DMS 273 treated with DMSO at 0.1 percent for 48 hours (cell line): Measurements from ENCODE around the gene ASGR1.

Experiments
- DNase-seq: peaks from one replicate; lab custom pipeline; 2025; lab: John Stamatoyannopoulos, UW

Gene ASGR1, protein sequence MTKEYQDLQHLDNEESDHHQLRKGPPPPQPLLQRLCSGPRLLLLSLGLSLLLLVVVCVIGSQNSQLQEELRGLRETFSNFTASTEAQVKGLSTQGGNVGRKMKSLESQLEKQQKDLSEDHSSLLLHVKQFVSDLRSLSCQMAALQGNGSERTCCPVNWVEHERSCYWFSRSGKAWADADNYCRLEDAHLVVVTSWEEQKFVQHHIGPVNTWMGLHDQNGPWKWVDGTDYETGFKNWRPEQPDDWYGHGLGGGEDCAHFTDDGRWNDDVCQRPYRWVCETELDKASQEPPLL

DNA sequence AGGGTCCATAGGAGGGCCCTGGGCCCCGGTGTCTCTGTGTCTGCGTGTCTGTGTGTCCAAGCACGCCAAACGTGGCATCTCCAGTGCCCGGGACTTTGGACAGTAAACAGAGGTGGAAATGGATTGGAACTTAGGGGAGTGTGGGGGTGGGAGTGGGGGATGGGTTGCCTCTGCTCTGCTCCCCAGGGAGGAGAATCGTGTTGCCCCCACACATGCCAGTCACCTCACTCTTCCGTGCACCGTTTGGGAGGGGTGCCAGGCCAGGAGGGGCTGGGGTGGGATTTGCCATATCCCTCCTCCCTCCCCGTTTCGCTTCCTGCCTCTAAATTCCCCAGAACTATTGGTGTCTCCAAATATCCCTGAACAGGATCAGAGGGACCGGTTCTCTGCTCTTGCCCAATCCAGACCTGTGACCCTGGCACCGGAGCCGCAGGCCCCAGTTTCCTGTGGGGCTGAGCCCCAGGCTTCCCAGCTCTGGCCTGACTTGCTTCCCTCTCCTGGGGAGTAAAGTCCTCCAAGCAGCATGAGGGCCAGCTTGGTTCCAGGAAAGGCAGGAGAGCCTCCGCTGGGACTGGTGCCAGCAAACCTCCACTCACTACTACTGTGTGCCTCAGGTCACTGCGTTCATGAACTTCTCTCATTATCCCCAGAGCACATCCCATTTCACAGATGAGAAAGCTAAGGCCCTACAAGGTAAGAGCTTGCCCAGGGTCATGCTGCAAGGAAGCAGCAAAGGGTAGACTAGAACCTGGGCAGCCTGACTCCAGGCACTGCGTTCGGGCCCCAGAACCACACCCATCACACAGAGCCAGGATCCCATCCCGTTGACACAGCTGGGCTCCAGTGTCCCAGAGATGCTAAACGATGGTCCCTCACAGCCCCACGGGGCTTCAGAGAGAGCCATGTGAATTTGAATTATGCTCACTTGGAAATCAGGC, at the start of gene ASGR1:
Gene ASGR1 (minus strand): TSS at position 54 of the 938 bp plus-strand sequence. CDS start 807 bp downstream, outside the sequence.
- no peak for DNase-seq

DNA sequence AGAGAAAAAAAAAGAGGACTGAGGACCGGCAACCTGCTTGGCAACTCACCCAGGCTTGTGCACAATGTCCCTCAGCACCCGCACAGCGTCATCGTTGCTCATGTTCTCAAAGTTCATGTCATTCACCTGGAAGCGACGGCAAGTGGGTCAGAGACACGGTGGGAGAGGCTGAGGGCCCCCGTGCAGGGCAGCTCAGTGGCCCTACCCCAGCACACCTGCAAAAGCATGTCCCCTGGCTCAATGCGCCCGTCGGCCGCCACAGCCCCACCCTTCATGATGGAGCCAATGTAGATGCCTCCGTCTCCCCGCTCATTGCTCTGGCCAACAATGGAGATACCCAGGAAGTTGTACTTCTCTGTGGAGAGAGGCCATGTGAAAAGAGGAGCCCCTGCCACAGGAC, 49.8 kb upstream of the ASGR1 start:
- DNase-seq, result no peak

DNA sequence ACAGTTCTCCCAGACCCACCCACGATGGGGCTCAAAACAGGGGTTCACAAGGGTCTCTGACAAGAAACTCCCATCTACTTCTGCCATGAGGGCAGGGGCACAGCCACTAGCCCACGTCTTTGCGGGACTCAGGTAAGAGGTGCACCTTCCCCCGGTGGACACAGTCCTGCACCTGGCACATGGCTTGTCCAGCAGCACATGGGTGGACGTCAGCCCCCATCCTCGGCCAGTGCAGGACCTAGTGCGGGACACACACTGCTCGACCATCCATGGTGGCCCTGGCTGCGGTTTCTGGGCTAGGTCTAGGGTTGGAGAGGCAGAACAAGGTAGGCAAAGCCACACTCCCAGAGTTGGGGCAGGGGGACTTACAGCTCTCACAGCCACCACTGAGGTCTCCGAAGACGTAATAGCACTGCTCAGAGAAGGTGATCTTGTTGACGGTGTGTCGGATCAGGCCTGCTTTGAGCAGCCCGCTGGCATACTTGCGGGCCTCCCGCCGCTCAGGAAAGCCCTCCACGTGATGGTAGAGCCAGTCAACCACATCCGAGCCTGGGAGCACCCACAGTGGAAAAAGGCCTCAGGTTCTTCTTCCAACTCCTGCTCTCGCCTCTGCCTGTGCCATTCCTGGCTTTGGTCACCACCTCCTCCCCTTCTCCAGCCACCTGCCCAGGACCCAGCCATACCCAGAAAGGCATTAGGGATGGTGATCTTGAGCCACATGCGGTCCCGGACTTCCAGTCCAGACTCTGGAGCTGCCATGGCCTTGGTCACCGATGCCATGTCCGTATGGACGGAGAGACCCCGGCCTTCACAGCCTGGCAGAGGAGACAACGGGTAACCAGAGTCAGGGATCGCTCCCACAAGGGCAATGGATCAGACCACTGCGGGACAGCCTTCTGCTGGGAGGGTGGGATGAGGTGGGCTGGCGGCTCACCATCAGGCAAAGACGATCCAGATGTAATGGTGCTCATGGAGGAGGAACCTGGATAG, 47.8 kb upstream of the ASGR1 start:
- no peak for DNase-seq

DNA sequence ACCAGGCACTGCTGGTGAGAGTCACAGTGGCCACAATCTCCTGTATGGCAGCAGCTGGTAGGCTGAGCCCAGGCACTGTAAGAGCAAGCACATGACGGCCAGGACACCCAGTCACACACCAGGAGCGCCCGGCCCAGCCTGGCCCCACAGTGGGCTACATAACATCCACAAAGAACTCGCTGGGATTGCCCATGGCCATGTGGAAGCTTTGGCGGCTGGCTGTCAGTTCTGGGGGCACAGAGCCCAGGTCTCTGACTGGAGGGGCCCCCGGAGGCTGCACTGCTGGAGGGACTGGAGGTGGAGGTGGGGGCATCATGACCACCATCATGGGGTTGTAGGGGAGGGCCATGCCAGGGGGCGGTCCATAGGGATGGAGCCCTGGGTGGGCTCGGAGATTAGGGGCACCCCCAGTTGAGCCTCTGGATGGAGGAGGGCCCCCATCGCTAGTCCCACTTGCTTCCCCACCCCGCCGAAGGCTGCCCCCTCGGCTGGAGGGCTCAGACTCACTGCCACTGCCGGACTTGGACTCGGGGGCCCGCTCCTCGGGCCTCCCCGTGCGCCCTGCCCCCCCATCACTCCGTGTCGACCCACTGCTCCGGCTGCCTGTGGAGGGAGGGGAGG, 46.7 kb upstream of the ASGR1 start:
- no peak for DNase-seq

DNA sequence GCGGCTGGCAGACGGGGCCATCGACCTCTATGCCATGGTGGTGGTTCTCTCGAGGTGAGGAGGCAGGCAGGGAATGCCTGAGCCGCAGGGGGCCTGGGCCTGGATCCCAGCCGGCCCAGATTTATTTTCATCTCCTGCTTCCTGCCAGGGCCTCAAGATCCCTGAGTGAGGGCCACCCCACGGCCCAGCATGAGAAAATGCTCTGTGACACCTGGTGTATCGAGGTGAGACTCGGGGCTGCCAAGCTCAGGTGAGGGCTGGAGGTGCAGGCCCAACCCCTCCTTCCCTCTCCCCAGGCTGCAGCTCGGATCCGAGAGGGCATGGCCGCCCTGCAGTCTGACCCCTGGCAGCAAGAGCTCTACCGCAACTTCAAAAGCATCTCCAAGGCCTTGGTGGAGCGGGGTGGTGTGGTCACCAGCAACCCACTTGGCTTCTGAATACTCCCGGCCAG, 45.5 kb upstream of the ASGR1 start:
- DNase-seq, result no peak

DNA sequence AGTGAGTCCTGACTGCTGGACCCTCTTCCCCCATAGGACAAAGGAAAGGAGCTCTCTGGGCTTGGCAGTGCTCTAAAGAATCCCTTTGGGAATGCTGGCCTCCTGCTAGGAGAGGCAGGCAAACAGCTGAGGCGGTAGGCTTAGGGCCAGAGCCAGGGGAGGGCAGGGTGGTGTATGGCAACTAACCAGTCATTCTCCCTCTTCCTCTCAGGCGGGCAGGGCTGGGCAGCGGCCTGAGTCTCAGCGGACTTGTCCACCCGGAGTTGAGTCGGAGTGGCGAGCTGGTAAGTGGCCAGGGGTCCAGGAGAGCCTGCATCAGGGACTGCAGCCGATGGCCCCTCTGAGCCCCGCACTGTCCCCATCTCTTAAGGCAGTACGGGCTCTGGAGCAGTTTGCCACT, 44.9 kb upstream of the ASGR1 start:
- DNase-seq, result no peak

DNA sequence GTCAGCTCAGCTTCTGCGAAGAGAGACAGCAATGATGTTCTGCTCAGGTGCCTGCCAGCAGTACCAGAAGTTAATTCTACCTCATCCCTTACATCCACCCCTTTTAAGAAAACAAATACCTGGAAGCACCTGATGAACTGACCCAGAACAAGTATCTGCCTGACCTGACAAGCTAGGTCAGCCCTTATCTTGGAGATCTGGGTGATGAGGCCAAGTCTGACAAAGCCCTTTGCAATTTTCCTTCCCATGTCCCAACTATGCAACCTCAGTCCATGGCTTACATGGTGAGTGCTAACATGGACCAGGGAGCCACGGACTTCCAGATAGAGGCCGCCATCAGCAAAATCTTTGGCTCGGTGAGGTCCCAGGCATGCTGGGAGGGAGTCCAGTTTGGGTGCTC, 44.2 kb upstream of the ASGR1 start:
- DNase-seq, result no peak

DNA sequence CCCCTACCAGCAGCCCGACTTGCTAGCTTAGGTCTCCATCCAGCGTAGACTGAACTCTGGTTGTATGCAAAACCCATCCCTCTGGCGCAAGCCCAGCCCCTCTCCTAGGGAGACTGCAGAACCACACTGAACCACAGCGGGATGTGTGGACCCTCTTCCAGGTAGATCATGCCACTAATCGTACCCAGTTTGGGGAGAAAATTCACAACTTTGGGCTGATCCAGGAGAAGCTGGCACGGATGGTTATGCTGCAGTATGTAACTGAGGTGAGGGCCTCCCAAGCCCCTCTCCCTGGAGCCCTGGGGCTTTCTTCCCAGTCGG, 43.8 kb upstream of the ASGR1 start:
- DNase-seq, result no peak

DNA sequence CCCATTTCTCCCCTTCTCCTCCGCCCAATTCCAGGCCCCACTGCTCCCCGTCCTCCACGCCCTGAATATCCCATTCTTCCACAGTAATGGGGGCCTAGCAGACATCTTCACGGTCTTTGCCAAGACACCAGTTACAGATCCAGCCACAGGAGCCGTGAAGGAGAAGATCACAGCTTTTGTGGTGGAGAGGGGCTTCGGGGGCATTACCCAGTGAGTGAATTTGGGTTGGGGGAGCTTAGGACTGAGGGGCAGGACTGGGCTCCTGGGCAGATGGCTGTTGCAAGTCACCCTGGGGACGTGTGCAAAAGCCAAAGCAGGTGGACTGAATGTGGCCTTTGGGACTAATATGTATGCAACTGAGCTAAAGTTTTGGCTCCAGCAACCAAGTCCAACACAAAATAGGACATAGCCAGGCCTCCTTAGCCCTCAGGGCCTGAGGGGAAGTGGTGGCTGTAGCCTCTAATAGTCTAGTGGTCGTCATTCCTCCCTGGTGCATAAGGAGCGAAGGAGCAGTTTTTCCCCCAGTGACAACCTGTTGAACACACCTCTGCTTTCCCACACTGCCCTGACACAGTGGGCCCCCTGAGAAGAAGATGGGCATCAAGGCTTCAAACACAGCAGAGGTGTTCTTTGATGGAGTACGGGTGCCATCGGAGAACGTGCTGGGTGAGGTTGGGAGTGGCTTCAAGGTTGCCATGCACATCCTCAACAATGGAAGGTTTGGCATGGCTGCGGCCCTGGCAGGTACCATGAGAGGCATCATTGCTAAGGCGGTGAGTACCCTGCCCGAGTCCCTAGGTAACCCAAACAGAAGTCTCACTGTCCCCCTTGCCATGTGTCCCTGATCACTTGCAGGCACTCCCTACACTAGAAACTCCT, 43.2 kb upstream of the ASGR1 start:
- no peak for DNase-seq

DNA sequence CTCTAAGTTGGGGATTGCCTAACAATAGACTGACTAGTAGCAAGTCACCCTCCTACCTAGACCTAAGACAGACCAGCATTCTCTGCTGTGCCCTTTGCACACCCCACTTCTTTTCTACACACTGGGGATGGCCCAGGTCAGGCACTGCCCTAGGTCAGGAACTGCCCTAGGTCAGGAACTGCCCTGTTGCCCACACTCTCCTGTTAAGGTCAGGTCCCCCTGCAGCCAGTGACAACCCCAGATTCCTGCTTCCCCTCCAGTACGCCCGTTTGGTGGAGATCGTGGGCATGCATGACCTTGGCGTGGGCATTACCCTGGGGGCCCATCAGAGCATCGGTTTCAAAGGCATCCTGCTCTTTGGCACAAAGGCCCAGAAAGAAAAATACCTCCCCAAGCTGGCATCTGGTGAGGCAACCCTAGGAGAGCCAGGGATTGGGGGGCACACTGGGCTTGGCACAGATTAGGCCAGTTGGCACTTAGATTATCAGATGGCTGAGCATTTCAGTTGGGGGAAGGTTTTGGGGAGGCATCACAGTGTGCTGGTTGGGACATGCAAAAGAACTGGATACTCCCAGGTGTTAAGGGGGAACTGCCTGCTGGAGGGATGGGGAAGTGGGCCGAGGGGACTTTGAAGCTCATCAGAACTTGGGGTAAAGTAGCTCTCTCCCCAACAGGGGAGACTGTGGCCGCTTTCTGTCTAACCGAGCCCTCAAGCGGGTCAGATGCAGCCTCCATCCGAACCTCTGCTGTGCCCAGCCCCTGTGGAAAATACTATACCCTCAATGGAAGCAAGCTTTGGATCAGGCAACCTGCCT, 42.3 kb upstream of the ASGR1 start:
- DNase-seq, result no peak

DNA sequence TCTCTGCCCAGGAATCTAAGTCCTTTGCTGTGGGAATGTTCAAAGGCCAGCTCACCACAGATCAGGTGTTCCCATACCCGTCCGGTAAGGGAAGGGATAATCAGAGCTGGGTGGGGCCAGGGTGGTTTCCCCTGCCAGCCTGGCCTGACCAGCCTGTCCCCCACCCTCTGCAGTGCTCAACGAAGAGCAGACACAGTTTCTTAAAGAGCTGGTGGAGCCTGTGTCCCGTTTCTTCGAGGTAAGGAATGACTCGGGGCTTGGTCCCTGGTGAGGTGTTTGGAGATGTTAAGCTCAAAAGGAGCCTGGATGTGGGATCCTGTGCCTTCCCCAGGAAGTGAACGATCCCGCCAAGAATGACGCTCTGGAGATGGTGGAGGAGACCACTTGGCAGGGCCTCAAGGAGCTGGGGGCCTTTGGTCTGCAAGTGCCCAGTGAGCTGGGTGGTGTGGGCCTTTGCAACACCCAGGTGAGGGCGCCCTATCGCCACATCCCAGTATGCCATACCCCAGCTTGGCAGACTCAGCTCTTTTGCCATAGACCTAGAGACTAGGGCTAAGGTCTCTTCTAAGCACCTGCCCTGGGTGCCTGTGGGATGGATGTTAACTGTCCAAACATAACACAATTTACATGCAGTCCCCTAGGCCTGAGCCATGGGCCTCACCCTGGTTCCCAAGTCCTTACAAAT, 41.6 kb upstream of the ASGR1 start:
- DNase-seq, result peak; percentile 16

DNA sequence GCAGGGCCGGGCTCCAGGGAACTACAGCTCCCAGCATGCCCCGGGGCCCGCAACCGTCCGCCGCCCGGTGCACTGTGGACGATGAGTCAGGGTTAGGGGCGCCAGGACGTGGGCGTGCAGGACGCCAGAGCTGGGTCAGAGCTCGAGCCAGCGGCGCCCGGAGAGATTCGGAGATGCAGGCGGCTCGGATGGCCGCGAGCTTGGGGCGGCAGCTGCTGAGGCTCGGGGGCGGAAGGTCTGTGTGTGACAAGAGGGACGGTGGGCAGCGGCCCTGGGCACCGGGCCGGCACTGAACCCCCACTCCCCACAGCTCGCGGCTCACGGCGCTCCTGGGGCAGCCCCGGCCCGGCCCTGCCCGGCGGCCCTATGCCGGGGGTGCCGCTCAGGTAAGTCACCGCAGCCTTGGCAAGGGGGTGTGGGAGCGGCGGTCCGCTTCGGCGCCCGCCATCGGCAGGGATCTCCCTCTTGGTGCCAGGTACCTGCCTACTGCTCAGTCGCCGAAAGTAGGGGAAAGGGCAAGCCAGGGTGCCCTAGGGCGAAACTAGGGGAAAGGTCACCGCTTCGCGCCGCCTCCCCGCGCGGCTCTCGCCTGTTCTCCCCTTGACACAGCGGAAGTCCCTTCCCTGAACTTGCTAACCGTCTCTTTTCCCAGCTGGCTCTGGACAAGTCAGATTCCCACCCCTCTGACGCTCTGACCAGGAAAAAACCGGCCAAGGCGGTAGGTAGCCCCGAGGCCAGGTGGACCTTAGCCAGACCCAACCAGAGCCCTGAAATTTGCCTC, 40.8 kb upstream of the ASGR1 start, which contains the start of the genes ACADVL and DLG4:
Gene ACADVL (plus strand): TSS at position 127 of the 781 bp plus-strand sequence. CDS start 47 bp downstream, at position 174.
Gene DLG4 (minus strand): TSS at position 25 of the 781 bp plus-strand sequence.
- DNase-seq, result no peak

DNA sequence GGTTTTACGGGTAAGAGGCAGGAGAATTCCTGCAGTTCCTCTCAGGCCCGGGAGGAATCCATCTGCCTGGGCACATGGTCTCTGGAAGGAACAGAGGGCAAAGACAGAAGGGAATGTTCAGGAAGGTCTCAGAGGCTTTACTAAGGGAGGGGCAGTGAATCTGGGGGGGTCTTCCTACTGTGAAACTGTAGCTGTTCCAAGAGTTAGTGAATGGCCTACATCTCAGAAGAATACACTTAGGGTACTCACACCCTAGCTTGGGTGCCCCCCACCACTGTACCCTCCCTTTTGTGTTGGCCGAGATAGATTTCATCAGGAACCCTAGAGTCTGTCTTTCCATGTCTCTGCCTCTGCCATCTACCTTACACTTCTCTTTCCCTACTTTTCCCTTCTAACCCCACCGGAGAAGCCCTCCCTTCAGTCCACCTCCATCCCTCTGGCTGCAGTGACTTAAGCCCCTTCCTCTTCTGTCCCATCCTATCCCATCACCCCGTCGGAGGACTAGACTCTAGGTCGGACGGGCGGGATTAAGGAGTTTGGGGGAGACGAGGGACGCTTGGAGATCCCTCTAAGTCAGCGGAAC, 40.1 kb upstream of the ASGR1 start:
- no peak for DNase-seq

DNA sequence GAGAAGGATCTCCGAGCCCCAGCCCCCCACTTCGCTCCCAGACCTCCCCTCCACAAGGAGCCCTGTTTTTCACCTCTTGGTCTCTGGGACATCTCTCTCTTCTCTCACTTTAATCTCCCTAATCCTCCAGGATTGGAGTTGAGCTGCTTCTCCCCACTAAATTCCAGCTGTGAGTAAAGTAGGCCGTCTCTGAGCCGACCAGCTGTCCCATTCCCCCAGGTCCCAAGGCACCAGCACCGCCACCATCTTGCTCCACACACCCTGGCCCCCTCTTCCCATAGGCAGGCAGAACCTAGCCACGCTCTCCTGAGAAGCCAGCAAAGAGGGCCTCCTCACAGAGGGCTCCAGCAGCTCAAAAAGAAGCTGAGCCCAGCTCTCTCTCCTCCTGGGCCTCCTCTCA, 39.6 kb upstream of the ASGR1 start:
- no peak for DNase-seq

DNA sequence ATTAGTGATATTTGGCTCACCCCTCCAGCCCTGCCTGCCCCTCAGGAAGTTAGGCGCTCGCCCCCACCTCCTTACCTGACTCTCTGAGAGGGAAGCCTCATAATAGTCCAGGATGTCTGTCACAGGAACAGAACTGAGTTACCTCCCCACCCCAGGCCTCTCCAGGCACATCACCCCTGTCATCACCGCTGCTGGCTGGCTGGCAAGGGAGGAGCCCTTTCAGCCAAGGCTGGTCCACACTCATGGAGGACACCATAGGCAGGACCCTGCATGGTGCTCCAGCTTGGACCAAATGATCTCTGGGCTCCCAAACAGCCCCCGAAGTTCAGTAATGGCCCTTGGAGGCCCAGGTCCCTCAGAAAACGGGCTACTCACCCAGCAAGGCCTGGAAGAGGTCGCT, 39.0 kb upstream of the ASGR1 start:
- DNase-seq, result no peak

DNA sequence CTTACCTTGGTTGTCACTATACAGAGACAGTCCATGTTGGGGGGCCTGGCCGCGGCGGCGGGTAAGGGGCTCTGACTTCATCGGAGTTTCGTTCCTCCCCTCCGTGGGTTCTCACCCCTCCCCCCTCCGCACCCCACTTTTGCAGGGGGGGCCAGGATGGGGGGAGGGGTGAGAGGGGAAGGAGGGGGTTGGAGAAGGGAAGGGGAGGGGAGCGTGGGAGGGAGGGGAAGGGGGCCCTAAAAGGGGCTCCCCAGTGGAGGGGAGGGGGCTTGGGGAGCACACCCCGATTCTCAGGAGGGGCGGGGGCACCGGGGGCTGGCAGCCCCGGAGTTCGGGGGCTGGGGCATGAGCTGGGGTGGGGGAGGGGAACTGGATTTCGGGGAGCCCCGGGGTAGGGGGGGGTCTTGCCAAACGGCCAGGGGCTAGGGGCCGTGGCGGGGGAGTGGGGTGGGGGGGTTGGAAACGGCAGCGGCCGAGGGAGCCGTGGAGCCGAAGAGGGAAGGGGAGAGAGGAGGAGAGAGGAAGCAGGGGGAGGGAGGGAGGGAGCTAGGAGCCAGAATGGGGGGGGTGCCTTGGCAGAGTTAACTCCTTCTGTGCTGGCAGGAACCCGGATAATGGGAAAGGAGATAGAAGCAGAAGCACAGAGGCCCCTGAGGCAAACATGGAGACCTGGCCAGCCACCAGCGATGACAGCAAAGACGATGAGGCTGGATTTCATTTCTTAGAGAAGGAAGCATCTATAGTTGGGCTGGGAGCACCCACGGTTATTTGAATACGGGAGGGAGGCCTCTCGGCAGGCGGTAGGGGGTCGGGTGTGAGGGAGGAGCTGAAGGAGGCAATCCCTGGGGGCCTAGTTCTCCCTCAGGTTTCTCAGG, 38.2 kb upstream of the ASGR1 start:
- DNase-seq, result no peak
